HG02623 (cell line): ENCODE data around the gene NOX1.

Source experiments
- ATAC-seq: cut with Tn5 transposase; IDR thresholded peaks from one replicate; pipeline ENCODE4 v1.9.1; 2021; ENCODE audit warnings: moderate library complexity; ENCODE audit not compliant: unreplicated experiment

NOX1 gene

DNA sequence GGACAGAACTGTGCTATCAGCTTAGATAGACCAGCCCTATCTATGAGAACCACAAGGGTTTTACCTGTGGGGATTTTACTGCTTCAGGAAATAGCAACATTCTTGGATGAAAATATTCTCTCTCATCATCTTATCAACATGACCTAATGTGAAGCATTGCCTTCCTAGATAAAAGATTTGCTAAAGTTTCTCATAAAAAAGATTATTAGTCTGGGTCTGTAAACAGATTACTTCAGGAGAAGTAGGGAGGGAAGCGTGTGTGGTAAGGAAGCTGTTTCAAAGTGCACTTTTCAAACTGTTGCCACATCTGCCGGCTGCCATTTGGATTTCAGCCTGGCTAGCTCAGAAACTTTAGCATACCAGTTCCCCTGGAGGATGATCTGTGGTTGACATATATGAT lies at the start of gene NOX1:
Gene NOX1, minus strand, starts transcription at position 35 of the 400 bp plus-strand sequence. CDS start 220 bp downstream, outside the sequence.
- no peak for ATAC-seq

DNA sequence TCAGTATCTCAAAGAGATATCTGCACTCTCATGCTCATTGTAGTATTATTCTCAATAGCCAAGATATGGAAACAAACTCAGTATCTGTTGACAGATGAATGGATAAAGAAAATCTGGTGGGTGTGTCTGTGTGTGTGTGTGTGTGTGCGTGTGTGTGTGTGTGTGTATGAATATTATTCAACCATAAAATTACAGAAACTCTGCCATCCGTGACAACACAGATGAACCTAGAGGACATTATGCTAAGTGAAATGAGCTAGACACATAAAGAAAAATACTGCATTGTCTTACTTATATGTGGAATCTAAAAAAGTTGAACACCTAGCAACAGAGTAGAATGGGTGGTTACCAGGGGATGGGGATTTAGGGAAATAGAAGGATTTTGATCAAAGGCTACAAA lies 41.4 kb upstream of the NOX1 start:
- no peak for ATAC-seq

DNA sequence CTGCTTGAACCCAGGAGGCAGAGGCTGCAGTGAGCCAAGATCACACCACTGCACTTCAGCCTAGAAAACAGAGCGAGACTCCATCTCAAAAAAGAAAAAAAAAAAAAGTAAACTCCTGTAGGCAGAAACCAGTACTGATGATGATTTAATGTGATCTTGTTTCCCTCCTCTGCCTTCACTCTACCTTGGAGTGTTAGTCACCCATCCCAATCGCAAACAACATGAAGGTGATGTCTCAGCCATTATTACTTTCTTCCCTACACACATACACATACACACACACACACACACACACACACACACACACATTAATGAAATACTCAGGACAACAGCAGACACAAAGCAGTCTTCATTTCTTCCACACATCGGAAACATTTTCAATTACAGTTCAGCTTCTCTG lies 39.0 kb upstream of the NOX1 start:
- no peak for ATAC-seq

DNA sequence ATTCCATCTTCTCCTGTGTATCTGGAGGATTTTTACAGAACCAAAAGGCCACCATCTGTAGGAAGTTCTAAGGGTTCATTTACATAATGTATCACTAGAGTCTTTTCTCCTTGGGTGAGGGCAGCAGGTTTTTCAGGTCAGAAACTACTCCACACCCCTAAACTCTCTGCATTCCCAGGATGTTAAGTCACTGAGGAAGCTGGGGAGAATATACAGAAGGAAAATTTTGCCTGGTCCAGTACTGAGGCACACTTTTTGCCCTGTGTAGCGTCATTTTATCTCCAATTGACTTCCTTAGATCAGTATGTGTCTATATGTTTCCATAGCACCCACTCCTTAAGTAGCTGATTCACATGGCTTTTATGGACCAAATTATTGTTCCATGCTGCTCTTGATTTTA lies 37.6 kb upstream of the NOX1 start:
- ATAC-seq: no peak

DNA sequence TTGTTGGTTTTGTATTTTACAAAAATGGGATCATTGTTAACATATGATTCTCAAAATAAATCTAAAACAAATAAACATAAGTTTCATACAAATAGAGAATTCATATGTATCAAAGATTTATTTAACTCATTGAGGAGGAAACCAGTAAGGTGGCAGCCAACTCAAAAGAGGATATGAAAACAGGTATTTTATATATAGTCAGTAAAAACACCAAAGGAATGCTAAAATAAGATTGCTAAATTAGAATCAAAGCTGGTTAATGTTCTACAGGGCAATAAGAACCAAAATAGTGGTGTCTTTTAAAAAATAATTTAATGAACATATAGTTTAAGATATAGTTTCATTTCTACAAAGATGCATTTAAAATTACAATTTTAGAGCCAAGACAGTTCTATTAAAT lies 31.5 kb upstream of the NOX1 start:
- ATAC-seq: no peak

DNA sequence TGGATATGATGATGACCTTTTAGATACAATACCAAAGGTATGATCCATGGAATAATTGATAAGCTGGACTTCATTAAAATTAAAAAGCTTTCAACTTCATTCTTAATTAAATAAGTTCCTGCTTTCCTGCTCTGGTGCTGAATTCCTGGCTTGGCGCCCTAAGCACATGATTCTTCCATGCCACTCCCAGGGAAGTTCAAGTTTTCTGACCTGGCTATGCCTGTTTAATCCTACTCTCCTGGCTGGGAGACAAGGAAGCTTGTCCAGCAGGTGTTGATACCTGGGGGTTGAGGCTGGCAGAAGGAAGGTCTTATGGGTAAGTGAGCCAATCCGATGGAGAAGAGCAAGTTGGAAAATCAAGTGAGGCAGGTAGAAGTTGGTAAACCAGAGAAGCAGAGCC lies 30.3 kb upstream of the NOX1 start:
- ATAC-seq: no peak

DNA sequence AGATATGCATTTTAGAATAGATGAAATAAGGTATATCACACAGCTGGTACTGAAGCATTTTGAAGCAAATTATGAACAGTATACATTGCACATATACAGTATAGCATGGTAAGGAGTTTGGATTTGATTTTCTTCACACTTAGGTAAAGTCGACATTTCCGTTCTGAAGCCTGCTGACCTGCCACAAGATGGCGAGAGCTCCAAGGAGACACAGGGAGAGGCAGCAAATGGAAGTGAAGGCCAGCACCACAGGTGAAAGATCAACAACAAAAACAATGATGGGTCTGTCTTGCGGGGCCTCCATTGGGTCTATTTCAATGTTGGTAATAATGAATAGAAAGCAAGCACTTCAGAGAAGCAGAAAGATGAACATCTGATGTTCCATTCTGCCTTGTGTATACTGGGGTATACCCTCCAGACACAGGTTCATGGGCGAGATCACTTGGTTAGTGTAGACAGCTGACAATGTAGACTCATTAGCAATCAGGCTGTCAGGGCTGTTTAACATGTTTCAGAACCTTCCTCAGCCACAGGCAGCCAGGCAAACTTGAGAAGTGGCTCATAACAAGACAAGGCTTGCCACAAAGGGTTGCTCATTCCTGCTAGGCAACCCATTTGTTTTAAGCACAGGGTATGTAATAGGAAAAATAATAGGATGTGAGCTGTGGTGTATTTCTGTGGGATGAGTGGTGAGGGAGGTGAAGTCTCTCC lies 21.4 kb upstream of the NOX1 start:
- no peak for ATAC-seq

DNA sequence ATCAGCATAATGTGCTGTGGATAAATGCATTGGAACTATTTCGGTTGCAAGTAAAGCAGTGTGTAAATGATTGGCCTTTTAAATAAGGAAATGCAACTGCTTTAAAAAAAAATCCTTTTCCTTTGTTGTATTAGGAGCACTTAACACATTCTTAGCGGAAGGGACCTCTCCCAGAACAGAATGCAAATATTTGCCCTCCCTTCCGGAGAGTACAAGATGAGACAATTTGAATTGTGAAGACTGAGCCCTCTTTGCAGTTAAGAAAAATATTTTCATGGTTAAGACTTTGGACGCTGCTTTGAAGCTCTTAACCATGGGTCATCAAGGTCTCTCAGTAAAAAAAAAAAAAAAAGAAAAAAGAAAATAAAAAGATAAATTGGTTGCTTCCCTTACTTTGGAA lies 9.5 kb upstream of the NOX1 start:
- no peak for ATAC-seq

DNA sequence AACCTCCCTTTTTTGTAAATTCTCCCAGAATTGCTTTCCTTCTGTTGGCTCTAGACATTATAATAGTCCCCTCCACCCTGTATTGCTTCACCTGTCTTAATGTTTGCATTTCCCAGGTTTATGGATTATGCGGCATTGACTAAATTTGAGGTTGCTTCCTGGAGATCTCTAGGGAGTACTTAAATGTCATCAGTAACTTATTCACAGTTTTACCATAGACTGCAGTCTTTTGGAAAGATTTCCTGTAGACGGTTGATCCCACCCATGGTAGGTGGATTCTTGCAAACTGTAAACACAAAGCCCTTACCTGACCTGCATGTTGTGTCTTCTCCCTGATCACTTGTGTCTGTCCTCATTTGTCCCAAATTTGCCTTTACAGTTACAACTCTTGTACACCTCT lies 6.2 kb upstream of the NOX1 start:
- no peak for ATAC-seq

DNA sequence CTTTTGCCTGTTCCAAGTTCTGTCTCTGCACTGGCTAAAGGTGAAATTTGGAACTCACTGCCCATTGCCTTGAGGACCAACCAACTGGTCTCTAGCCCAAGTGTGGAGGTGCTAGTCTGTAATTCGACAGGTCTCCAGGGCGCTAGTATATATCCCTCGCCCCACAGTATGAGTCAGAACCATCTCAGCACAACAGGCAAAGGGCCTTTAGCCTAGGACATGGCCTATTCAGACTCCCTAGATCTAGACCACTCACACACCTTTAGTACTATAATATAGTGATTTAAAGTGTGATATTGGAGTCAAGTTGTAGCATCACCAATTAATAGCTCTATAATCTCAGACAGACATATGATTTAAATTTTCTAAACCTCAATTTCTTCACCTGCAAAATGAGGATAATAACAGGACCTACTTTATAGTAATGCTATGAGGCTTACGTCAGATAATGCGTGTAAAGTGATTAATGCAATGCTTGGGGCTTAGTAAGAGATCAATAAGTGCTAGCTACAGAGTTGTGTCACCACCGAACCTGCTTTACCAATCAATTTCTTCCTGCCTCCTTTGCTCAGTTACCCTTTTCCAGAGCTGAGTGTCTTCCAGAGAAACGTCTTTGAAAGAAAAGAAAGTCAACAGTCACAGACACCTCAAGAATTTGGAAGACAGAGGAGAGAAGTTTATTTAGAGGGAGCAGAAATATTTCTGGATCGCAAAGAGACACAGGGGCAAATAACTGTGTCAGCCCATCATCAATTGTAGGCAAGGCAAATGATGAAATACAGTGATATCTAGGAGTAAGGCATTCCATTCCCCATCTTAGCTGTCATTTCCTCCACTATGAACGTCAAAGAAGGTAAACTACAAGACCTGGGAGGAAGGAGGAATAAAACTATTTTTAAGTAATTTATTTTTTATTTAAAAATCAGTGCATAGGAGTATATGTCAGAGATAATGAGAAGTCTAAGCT lies 2.3 kb downstream of the NOX1 start:
- no peak for ATAC-seq

DNA sequence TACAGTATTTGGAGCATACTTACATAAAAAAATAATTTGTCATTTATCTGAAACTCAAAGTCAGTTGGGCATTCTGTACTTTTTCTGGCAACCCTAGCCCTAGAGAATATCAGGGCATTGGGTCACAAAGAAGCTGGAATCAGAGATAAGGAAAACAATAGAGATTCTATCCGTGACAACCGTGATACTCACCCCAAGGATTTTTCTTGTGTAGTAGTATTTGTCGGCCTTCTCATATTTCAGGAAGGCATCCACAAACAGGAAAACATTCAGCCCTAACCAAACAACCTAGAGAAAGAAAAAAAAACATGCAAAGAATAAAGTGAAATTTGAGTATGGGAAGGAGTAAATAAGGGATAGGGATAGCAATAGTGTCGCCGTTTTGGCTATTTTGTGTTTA lies 3.6 kb downstream of the NOX1 start:
- no peak for ATAC-seq

DNA sequence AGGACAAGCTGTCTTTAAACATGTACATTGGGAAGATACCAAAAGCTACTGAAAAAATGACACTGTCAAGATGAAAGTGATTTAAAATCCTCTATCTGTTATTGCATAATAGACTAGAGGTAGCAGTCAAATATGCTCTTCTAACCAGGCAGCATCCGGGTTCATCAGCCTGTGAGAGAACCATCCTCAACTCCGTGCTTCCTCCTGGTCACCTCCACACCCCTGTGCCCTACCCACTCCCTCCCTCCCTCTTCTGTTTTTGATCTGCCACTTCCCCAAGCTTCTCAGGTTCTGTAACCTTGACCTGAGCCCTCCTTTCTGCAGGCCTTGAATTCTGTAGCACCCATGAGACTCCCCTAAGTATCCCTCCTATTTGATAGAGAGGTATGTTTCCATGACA lies 5.9 kb downstream of the NOX1 start:
- ATAC-seq: no peak

DNA sequence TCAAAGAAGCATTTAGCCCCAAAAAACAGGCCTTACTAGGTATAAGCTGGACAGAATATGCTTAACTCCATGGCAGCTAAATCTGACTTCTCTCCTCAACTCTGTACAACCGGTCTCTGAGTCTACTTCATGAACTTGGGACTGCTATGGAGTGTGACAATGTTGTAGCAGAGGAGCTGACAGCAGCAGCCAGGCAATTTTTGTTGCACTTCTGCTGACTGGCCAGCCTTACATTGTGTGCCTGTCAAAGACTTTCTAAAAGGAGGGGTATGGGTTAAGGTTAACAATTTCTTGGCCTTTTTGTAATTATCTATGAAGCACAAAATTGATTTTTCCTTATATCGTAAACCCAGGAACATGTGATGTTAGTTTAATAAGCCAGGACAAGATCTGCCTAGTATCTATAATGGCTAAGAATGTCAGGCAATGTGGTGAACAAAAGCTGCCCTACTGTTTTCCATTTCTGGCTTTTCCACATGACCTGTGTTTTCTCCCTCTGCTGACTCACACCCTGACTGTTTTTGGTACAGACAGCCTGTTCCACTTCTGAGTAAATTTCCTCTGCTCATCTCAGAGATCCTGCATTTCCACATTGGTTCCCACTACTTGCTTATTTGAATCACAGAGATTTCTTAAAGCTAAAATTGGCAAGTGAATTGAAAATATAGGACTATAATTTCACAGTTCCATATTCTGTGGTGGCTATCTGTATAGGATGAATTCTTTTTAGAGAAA lies 9.3 kb downstream of the NOX1 start:
- no peak for ATAC-seq

DNA sequence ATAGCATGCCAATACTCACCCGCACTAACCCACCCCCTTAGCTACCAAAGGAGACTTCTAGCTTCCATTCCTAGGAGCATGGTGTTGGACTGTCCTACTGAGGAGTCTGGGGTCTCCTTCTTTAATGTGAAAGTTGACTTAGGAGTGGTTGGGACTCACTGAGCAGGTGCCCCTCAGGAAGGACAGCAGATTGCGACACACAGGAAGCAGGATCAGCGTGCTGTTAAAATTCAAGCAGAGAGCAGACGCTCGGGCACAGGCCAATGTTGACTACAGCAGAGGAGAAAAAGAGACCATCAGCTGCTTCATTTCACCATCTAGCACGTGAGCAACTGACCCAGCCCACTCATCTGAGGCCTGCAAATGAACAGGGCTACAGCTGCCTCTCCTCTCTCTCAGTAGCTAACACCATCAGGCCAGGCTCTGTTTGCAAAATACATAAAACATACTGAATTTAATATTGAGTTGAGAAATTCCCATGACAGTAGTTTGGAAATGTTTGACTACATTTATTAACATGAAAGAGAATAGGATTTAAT lies 10.8 kb downstream of the NOX1 start:
- ATAC-seq: no peak

DNA sequence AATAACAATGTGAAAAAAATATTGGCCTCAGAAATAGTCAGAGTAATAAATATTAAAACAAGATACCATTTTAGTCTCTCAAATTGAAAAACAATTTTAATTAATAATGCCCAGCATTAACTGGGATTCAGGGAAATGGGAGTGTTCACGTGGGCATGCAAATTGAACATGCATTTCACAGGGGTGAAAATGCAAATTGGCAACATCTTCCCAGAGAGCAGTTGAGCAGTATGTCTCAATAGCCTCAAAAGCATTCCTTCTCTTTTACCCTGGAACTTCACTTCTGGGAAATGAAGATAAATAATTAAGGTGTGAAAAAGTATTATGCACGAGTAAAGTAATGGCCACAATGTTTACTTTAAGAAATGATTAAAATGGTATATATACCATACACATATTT lies 21.3 kb downstream of the NOX1 start:
- ATAC-seq: no peak

DNA sequence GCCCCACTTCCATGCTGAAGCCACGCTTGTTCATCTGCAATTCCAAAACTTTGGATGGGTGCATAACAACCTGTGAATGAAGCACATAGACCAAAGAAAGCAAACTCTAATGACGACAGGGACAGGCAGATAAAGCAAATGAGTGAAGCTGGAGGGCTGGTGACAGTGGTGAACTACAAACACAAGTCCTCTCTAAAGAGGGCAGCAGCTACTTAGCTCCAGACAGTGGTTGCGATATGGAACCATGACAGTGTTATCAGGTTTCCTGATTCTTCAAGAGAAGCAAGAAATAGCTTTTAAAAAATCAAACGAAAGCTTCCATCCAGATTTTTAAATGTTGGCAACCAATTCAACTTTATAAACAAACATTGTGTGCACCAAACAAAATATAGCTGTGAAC lies 23.8 kb downstream of the NOX1 start:
- ATAC-seq: no peak

DNA sequence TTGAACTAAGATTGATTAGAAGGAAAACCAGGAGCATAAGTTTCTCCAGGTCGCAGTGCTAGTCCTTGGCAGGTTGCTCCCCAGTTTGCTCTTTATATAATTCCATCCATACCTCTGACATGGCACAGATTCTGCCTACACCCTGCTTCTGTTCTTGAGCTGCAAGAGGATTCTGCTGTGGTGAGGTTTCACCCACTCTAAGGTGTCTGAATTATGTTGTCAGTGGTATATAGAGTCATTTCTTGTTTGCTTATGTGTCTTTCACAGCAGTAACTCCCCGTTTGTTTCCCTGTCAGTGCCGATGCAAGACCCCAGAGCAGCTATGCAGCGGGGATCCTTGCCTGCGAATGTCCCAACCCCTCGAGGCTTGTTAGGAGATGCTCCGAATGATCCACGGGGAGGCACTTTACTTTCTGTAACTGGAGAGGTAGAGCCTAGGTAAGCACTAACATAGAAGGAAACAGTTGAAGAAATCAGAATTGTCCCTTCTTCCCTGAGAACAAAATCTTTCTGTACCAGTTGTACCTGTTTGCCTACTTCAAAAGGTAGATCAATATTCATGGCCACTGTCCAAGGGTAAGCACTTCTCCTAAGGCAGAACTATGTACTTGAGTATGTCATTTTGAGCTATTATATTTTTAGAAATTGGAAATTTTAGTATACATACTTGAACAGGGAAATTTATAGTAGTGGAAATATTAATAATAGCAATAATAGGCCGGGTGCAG lies 42.8 kb downstream of the NOX1 start:
- no peak for ATAC-seq

DNA sequence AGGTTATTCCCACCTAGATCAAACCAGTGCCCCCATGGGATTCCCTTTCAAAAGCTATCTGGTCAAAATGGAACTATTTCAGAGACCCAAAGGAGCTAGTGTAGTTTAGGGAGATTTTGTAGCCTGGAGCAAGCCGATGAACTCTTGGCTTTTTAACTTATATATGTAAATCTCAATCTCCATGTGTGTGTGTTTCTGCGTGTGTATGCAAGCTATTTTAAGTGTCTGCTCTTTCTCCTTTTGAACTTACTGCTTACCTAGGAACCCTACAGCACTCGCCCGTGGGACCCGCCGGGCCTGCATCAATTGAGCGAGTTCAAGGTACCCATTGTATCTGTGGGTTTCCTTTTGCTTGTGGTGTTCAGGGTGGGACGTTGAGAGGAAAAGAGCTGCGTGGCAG lies 43.6 kb downstream of the NOX1 start:
- peak; percentile 40 for ATAC-seq

DNA sequence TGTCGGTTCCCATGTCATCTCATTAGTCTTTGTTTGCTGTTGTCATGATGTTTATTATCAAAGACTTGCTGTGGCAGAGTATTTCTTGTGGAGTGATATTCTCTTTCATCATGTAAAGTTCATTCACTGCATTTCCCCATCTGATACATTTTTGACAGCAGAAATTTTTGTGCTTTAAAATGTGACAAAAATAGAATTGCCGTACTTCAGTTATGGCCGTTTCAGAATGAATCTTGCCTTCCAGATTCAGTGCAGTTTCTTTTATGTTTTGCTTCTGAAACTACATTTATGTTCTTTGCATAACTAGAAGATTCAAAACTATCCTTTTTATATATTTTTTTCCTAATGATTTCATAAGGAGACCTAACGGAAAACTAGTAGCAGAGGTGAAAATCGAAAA lies 44.0 kb downstream of the NOX1 start:
- ATAC-seq: peak; percentile 23

DNA sequence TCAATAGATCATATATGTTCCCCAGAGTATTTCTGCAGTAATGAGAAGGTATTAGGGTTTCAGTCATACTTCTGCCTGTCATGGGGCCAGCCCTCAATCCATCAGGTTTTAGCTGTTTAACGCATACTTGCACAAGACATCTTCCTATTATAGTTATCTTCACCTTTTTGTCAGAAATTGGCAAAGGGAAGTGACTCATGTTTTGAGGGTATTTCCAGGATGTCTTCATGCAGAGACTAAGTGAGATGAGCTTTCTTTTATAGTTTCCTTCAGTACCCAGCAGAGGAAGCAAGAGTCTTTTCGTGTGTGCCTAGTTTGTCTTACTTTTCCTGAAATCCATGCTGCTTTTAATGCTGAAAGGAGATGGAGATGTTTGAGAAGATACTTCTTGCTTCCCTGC lies 44.4 kb downstream of the NOX1 start:
- ATAC-seq: peak; percentile 70
